NT2/D1 (cell line): ENCODE measurements around the gene ACKR2.

Experiments
- SUZ12 ChIP-seq: IDR thresholded peaks from 2 replicates; pipeline ENCODE4 v1.6.1; 2011; ENCODE audit not compliant: insufficient read length, insufficient read depth; ENCODE audit errors: extremely low read depth
- ZNF274 ChIP-seq: IDR thresholded peaks from 2 replicates; pipeline ENCODE4 v1.6.1; 2011; ENCODE audit warnings: mild to moderate bottlenecking, low read depth, low read length

DNA sequence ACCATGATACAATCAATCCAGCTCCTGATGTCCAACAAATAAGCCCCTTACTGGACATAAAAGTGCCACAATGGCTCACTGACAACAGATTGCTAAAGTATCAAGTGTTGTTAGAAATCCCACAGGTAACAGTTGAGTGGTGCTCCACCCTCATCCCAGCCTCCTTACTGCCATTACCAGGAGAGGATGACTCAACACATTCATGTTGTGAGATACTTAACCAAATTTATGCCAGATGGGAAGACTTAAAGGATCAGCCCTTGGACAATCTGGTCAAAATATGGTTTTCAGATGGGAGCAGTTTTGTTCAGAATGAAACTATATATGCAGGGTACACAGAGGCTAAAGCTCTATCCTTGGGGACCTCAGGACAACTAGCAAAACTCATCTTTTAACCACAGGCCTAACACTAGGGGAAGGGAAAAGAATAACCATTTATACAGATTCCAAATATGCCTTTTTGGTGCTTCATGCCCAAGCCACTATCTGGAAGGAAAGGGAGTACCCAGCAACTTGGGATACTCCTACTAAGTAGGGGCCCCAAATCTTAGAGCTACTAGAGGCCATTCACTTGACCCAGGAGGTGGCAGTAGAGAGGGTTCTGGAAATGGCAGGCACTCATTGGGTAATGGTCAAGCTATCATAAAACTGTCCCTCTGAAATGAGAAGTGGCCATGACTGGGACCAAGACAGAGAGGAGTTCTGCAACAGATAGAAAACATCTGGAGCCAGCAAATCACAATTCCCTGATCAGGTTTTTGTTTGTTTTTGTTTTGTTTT is 89.8 kb downstream of the ACKR2 start:
- TF ChIP-seq ZNF274 (no peak), SUZ12 (no peak)
